LoVo (cell line): ENCODE results near the gene MYO3B.

Source experiments
- DNase-seq: peaks from one replicate; pipeline ENCODE4 v3.0.0-alpha.2; 2016; ENCODE audit warnings: low spot score

Gene MYO3B

GRCh38 chr2:170235860-170236679, 58.1 kb downstream of the MYO3B start:
- peak; percentile 20 for DNase-seq

- DNase-seq = no peak
Observed at GRCh38 chr2:170236680-170237047, 58.7 kb downstream of the MYO3B start.

DNA sequence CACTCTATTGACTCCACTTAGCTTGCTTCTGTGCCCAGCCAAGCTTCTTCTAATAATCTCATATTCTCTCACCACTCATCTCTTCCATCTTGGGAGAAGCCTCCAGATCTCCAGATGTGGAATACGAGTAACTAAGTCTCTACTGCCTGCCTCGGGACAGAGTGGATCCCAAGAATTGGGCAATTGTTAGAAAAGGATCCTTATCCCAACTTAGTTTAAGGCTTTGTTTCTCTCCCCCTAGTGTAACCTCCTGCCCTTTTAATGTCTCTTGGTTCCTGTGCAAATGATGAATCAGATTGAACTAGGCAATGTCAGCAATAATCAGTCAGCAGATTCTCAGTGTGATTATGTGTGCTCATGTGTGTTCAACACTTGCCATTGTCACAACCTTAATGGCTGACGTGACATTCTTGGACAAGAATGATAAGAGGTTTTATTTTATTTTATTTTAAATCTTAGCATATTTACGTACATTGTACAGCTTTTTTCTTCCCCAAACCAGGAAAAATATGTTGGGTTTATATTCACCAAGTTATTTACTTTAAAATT, 59.7 kb downstream of the MYO3B start:
- no peak for DNase-seq

GRCh38 chr2:170238776-170239175, 60.8 kb downstream of the MYO3B start:
- no peak for DNase-seq

GRCh38 chr2:170240629-170241028, 62.7 kb downstream of the MYO3B start:
- DNase-seq = no peak

DNA sequence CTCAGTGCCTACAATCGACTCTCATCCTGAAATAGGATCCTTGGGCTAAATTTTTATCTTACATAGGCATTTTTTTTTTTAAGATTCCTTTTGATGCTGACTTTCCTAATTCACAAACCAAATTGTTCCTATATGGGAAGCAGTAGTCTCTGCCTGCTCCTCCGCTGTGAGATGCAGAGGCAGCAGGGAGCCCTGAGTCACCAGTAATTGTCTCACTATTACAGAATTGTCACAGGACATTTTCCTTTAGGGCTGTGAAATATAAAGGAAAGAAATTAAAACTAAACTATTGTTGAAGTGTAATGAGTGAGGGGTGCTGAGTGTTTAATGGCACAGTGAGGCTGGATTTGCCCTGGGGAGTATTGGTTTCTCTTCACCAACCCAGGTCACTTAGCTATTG, 63.8 kb downstream of the MYO3B start:
- DNase-seq = no peak

DNA sequence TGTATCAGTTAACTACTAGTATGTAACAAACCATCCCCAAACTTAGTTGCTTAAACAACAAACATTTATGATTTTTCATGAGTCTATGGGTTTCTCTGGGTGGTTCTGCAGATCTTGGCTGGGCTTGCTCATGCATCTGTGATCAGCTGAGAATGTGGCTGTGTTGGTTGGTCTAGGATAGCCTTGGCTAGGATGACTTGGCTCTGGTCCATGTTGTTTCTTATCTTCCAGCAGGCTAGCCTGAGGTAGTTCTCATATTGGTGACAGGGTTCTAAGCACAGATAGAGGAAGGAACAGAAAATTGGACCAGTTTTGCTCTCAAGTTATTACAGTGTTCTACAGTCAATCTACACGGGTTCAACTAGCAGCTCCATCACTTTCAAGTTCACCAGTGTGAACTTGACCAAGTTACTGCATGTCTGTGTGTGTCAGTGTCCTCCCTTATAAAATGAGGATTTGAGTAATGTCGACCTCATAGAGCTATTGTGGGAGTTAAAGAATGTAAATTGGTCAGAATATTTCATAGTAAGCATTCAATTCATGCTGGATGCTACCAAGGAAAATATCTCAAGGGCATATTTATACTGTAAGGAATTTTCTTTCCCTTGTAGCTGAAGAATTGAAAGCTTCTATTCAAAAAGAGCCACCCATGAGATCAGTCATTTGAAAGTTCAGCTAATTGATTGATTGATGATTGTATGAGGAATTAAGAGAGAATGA, 65.3 kb downstream of the MYO3B start:
- DNase-seq = no peak

GRCh38 chr2:170243898-170244297, 66.0 kb downstream of the MYO3B start:
- no peak for DNase-seq

GRCh38 chr2:170244555-170244954, 66.6 kb downstream of the MYO3B start:
- DNase-seq = no peak

DNA sequence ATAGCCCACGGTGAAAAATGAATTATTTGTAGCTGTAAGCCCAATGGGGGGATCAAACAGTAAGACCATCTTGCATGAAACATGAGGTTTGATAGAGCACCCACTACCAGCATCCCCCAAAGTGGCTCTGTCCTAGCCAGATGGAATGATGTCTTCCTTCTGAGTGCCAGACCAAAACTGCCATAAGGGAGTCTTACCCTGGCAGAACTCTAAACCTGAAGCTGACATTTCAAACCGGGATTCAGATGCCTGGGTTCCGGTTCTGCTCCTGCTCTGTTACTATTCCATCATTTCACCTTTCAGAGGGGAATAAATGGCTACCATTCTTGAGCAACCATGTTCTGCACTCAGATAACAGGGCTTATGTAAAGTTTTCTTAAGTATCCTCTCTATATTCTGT, 67.4 kb downstream of the MYO3B start:
- DNase-seq = no peak

DNA sequence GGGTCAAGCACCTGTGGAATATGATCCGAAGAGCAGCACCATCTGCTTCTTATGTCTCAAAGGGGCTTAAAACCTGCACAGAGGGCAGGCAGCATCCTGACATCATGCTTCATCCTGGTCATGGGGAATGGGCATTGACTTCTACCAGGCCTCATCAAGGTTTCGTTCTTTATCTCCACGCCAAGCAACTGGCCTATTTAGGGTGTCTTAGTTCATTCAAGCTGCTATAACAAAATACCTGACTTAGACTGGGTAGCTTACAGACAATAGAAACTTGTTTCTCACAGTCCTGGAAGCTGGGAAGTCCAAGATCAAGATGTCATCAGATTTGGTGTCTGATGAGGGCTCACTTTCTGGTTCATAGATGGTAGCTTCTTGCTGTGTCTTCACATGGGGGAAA, 69.4 kb downstream of the MYO3B start:
- DNase-seq = no peak

DNA sequence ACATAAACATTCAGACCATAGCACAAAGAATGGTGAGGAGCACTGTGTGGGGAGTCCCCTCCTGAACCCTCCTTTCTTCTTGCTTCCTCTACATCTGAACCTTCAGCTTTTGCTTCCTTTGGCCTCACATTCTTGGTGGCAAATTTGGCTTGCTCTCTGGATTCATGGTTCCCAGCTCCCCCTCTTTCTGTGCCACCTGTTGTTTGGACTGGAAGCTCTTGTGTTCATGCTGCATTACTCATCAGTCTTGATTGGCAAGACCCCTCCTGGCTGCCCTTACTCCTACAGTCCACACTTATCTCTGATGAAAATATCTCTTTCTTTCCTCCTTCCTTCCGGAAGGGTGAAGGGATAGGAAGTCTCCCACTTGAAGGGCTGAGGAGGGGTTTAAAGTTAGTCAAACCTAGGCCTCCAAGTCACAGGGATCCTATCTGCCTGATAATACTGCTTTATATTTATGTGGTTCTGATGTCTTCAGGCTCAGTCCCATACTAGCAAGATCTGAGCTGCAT, 70.0 kb downstream of the MYO3B start:
- DNase-seq = no peak

DNA sequence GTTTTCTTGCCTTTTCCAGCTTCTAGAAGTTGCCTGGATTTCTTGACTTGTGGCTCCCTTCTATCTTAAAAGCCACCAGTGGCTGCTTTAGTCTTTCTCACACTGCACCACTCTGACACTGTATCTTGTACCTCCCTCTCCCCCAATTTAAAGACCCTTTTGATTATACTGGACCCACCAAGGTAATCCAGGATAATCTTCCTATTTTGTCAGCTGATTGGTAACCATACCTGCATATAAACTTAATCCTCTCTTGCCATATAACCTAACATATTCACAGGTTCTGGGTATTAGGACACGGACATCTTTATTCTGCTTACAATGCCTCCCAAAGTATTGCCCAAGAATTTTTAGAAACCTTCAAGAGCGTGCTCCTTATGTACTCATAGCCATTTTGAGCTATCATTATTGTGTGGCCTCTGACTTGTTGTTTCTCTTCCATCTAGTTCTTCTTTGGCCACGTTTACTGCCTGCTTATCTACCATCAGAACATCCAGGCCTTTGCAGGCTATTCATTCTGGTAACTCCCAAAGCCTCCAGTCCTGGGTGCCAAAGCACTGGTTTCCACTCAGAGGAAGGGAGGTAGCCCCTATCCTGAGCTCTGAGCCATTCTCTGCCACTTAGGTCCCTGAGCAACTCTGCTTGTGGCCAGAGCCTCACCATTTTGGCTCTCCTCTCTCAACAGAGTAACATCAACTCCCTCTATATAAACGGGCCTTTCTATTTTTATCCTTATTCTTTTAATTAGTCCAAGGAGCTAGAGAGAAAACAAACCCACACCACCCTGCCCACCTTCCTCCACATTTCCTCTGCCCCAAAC, 70.8 kb downstream of the MYO3B start:
- DNase-seq = no peak

DNA sequence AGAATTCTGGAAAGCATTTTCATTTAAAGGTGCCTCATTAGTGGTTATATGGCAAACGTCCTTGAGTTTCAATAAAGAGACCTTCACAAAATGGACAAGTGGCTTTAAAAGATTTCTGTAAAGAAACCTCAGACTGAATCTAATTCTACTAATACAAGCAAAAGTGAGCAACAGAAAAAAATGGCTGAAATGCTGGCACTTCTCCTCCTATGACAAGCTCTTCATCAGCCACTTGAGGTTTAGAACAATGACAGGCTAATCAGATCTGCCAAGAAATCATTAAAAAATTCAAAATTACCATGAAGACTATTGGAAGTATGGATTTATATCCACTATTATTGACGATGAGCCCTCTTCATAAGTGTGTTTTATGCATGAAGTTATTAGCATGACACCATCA, 71.8 kb downstream of the MYO3B start:
- no peak for DNase-seq

DNA sequence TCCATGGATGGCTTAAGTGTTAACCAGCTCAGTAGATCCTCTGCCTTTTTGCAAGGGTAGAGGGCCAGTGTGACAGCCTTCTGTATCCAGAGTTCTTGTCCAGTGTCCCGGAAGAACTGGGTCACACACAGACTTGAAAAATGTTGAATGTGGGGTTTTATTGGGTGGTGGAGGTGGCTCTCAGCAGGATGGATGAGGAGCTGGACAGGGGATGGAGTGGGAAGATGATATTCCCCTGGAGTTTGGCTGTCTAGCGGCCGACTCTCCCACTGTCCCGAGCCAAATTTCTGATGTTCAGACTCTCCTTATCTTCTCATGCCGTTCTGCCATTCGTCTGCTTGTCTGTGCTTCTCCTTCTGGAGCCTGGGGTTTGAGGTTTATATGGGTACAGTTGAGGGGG, 72.6 kb downstream of the MYO3B start:
- DNase-seq = no peak

GRCh38 chr2:170252414-170252813, 74.5 kb downstream of the MYO3B start:
- no peak for DNase-seq

DNA sequence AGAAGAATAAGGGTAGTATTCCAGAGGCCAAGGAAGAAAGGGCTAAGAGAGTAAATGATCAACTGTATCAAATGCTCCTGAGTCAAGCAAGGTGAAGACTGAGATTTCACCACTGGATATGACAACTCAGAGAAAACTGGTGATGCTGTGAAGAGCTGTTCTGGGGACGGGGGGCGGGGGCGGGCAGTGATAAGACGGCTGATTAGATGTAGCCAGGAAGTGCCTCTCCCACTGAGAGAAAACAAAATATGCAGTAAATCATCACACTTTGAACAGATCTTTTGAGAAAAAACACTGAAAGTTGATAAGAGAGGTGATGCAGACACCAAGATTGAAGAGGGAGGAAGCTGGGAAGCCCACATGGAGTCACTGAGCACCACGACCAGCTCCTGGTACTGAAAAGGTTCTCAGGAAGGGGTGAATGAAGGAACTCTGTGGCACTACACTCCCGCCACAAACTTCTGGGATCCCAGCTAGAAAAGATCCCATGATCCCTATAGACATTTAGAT, 75.8 kb downstream of the MYO3B start:
- no peak for DNase-seq

DNA sequence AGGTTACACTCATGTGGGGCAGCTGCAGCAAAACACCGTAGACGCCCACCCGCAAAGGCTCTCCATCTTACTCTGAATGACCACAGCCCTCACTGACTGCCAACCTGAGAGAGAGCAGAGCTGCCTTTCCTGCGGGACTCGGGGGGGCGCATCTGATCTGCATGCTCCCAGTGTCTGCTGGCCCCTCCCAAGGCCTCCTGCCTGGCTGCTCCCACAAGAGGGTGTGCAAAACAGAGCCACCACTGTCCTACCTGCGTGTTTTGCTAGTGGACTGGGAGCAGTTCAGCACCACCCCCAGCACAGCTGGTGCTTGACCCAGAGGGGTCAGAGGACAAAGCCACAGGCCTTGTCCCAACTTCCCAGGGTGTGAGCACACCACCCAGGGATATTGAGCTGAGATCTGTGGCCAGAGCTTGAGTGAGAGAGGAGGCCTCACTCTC, 76.4 kb downstream of the MYO3B start:
- DNase-seq = no peak

DNA sequence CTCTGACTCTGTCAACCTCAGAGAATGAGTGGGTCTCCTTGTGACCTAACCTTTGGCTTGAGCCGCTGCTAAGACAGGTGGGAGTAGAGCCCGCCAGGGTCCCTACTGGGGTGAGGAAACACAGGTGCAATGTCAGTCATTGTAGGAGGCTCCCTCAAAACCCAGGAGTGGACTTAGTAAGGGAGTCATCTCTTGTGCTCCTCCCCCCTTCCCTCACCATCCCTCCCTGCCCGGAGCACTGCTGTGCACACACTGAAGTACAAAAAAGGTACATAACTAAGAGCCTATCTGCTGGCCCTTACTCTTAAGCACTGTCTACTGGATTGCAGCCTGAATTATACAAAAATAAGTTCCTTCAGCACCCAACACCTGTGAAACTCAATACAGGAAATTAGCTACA, 77.2 kb downstream of the MYO3B start:
- DNase-seq = no peak

DNA sequence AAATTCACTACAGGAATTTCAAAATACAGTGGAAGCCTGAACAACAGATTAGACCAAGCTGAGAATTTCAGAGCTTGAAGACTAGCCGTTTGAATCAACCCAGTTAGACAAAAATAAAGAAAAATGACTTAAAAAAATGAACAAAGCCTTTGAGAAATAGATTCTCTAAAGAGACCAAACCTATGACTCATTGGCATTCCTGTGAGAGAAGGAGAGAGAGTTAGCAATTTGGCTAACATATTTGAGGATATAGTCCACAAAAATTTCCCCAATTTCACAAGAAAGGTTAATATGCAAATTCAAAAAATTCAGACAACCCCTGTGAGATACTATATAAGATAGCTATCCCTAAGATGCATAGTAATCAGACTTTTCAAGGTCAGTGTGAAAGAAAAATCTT, 78.0 kb downstream of the MYO3B start:
- DNase-seq = no peak

DNA sequence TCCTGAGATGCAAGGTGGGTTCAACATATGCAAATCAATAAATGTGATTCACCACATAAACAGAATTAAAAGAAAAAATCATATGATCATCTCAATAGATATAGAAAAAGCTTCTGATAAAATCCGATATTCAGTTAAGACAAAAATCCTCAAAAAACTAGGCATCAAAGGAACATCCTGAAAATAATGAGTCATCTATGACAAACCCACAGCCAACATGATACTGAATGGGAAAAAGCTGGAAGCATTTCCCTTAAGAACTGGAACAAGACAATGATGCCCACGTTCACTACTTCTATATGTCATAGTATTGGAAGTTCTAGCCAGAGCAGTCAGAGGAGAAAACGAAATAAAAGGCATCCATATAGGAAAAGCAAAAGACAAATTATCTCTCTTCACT, 80.4 kb downstream of the MYO3B start:
- no peak for DNase-seq

- DNase-seq = no peak
Observed at GRCh38 chr2:170260188-170260587, 82.2 kb downstream of the MYO3B start.
